Activated naive CD4-positive, alpha-beta T cell treated with anti-CD3 and anti-CD28 coated beads, Interleukin-2, amount 10 ng/mL, durations not matched to agents 7 days and 5 days (primary cell): ENCODE measurements around the gene CRYBG1.

ENCODE experiments used
- CTCF ChIA-PET: fragments of 350-600 bp; sonication (Branson Sonifier 250); formaldehyde crosslinking; loops from one replicate; lab custom pipeline; 2021; ENCODE audit warnings: antibody characterized with exemption; lab: Charles Lee
- DNase-seq: peaks from one replicate; pipeline ENCODE4 v3.0.0-alpha.2; 2020
- H3K27ac Mint-ChIP-seq: one replicate; pipeline ENCODE4 v1.8.0; 2021; ENCODE audit warnings: mild to moderate bottlenecking, moderate library complexity, mixed read lengths
- H3K27me3 Mint-ChIP-seq: one replicate; pipeline ENCODE4 v1.8.0; 2021; ENCODE audit warnings: mild to moderate bottlenecking, mixed read lengths
- H3K36me3 Mint-ChIP-seq: one replicate; pipeline ENCODE4 v1.8.0; 2021; ENCODE audit warnings: mixed read lengths
- H3K4me1 Mint-ChIP-seq: one replicate; pipeline ENCODE4 v1.8.0; 2021; ENCODE audit warnings: mixed read lengths
- H3K4me3 Mint-ChIP-seq: one replicate; pipeline ENCODE4 v1.8.0; 2021; ENCODE audit warnings: mild to moderate bottlenecking, moderate library complexity, mixed read lengths
- H3K9me3 Mint-ChIP-seq: one replicate; pipeline ENCODE4 v1.8.0; 2021; ENCODE audit warnings: mixed read lengths

CRYBG1 gene

GRCh38 chr6:106591111-106591825 is 230.8 kb downstream of the CRYBG1 start:
- Mint-ChIP-seq H3K9me3 (no peaks in the 10 kb centered on the region), H3K36me3 (peaks cover 4% of the 10 kb centered on the region), H3K27ac (no peak overlapping the region), H3K4me1 (no peaks in the 10 kb centered on the region), H3K27me3 (no peaks in the 10 kb centered on the region), H3K4me3 (no peak overlapping the region)
- DNase-seq: no peak
- CTCF ChIA-PET: interaction anchor here (1.2 kb wide), 1 partner anchor 252 kb away, joined by 3 read pairs; no protein-coding TSS in a partner anchor

GRCh38 chr6:106599440-106599839 is 238.9 kb downstream of the CRYBG1 start:
- no peak for DNase-seq
- CTCF ChIA-PET: no interaction called here
- Mint-ChIP-seq H3K4me1 (no peaks in the 10 kb centered on the region), H3K36me3 (peaks cover 13% of the 10 kb centered on the region), H3K27ac (no peak overlapping the region), H3K27me3 (no peaks in the 10 kb centered on the region), H3K4me3 (no peak overlapping the region), H3K9me3 (no peaks in the 10 kb centered on the region)

- no peak overlapping the region for H3K4me3 Mint-ChIP-seq
- H3K9me3 Mint-ChIP-seq: no peaks in the 10 kb centered on the region
- no peak overlapping the region for H3K27ac Mint-ChIP-seq
- no peaks in the 10 kb centered on the region for H3K27me3 Mint-ChIP-seq
- peaks cover 13% of the 10 kb centered on the region for H3K36me3 Mint-ChIP-seq
- no peaks in the 10 kb centered on the region for H3K4me1 Mint-ChIP-seq
- CTCF ChIA-PET: no interaction called here
- no peak for DNase-seq
These were observed 239.8 kb downstream of the CRYBG1 start for GRCh38 chr6:106600329-106600728.

GRCh38 chr6:106608080-106608668 is 247.7 kb downstream of the CRYBG1 start:
- CTCF ChIA-PET: interaction anchor here (0.7 to 2.9 kb wide), 17 partner anchors 8 to 506 kb away, joined by 3 to 18 read pairs (median 3); no protein-coding TSS in a partner anchor
- Mint-ChIP-seq H3K4me3 (no peak overlapping the region), H3K9me3 (peaks cover 2% of the 10 kb centered on the region), H3K27ac (no peak overlapping the region), H3K36me3 (no peaks in the 10 kb centered on the region), H3K27me3 (no peaks in the 10 kb centered on the region), H3K4me1 (peaks cover 10% of the 10 kb centered on the region)
- DNase-seq: peak; percentile 35

- Mint-ChIP-seq H3K27me3 (no peaks in the 10 kb centered on the region), H3K4me1 (peaks cover 21% of the 10 kb centered on the region), H3K27ac (no peak overlapping the region), H3K4me3 (no peak overlapping the region), H3K9me3 (peaks cover 2% of the 10 kb centered on the region), H3K36me3 (no peaks in the 10 kb centered on the region)
- peak; percentile 42 for DNase-seq
- CTCF ChIA-PET: interaction anchor here (0.8 to 2.9 kb wide), 9 partner anchors 9 to 388 kb away, joined by 3 to 18 read pairs (median 3); no protein-coding TSS in a partner anchor
These were observed 249.2 kb downstream of the CRYBG1 start for GRCh38 chr6:106609699-106610098.

GRCh38 chr6:106611030-106611429 is 250.5 kb downstream of the CRYBG1 start:
- H3K27ac Mint-ChIP-seq: no peak overlapping the region
- no peaks in the 10 kb centered on the region for H3K9me3 Mint-ChIP-seq
- no peak overlapping the region for H3K4me3 Mint-ChIP-seq
- peaks cover 21% of the 10 kb centered on the region for H3K4me1 Mint-ChIP-seq
- no peaks in the 10 kb centered on the region for H3K36me3 Mint-ChIP-seq
- CTCF ChIA-PET: interaction anchor here (0.8 to 1.6 kb wide), 4 partner anchors 8 to 503 kb away, joined by 3 to 4 read pairs (median 4); no protein-coding TSS in a partner anchor
- no peak for DNase-seq
- no peaks in the 10 kb centered on the region for H3K27me3 Mint-ChIP-seq

GRCh38 chr6:106612671-106613416 is 252.3 kb downstream of the CRYBG1 start:
- Mint-ChIP-seq H3K27me3 (no peaks in the 10 kb centered on the region), H3K4me3 (no peak overlapping the region)
- CTCF ChIA-PET: interaction anchor here (1.2 kb wide), 1 partner anchor 367 kb away, joined by 3 read pairs; no protein-coding TSS in a partner anchor

GRCh38 chr6:106613590-106613989 is 253.1 kb downstream of the CRYBG1 start:
- Mint-ChIP-seq H3K27me3 (no peaks in the 10 kb centered on the region), H3K4me1 (peaks cover 19% of the 10 kb centered on the region), H3K9me3 (no peaks in the 10 kb centered on the region), H3K36me3 (peaks cover 3% of the 10 kb centered on the region), H3K27ac (no peak overlapping the region), H3K4me3 (no peak overlapping the region)
- DNase-seq: no peak
- CTCF ChIA-PET: interaction anchor here (1.2 kb wide), 1 partner anchor 366 kb away, joined by 3 read pairs; no protein-coding TSS in a partner anchor

More at GRCh38 chr6:106612671-106613416, 252.3 kb downstream of the CRYBG1 start:
- no peak for DNase-seq
- peaks cover 21% of the 10 kb centered on the region for H3K4me1 Mint-ChIP-seq
- H3K36me3 Mint-ChIP-seq: no peaks in the 10 kb centered on the region
- no peaks in the 10 kb centered on the region for H3K9me3 Mint-ChIP-seq
- no peak overlapping the region for H3K27ac Mint-ChIP-seq

- Mint-ChIP-seq H3K27ac (no peak overlapping the region), H3K9me3 (no peaks in the 10 kb centered on the region), H3K4me3 (no peak overlapping the region), H3K4me1 (peaks cover 19% of the 10 kb centered on the region), H3K27me3 (no peaks in the 10 kb centered on the region), H3K36me3 (peaks cover 3% of the 10 kb centered on the region)
- CTCF ChIA-PET: no interaction called here
- no peak for DNase-seq
These were observed 253.6 kb downstream of the CRYBG1 start for GRCh38 chr6:106614166-106614565.

- CTCF ChIA-PET: no interaction called here
- Mint-ChIP-seq H3K4me1 (peaks cover 19% of the 10 kb centered on the region), H3K27ac (no peak overlapping the region), H3K9me3 (no peaks in the 10 kb centered on the region), H3K27me3 (no peaks in the 10 kb centered on the region), H3K4me3 (no peak overlapping the region), H3K36me3 (peaks cover 3% of the 10 kb centered on the region)
- no peak for DNase-seq
These were observed 254.2 kb downstream of the CRYBG1 start for GRCh38 chr6:106614592-106615257.

GRCh38 chr6:106617302-106617701 is 256.8 kb downstream of the CRYBG1 start:
- no peaks in the 10 kb centered on the region for H3K27me3 Mint-ChIP-seq
- H3K27ac Mint-ChIP-seq: no peak overlapping the region
- DNase-seq: no peak
- H3K9me3 Mint-ChIP-seq: peaks cover 1% of the 10 kb centered on the region
- no peak overlapping the region for H3K4me3 Mint-ChIP-seq
- CTCF ChIA-PET: interaction anchor here (1.3 kb wide), 1 partner anchor 9 kb away, joined by 3 read pairs; no protein-coding TSS in a partner anchor
- H3K4me1 Mint-ChIP-seq: peaks cover 19% of the 10 kb centered on the region
- H3K36me3 Mint-ChIP-seq: peaks cover 6% of the 10 kb centered on the region

GRCh38 chr6:106617857-106618256 is 257.3 kb downstream of the CRYBG1 start:
- Mint-ChIP-seq H3K4me3 (no peak overlapping the region), H3K36me3 (peaks cover 12% of the 10 kb centered on the region)
- CTCF ChIA-PET: interaction anchor here (0.8 to 1.3 kb wide), 3 partner anchors 8 to 362 kb away, joined by 3 read pairs; no protein-coding TSS in a partner anchor

GRCh38 chr6:106618324-106618723 is 257.8 kb downstream of the CRYBG1 start:
- Mint-ChIP-seq H3K27me3 (no peaks in the 10 kb centered on the region), H3K9me3 (peaks cover 5% of the 10 kb centered on the region), H3K36me3 (peaks cover 12% of the 10 kb centered on the region), H3K4me3 (no peak overlapping the region), H3K4me1 (peaks cover 10% of the 10 kb centered on the region), H3K27ac (no peak overlapping the region)
- no peak for DNase-seq
- CTCF ChIA-PET: interaction anchor here (0.8 to 1.3 kb wide), 3 partner anchors 9 to 361 kb away, joined by 3 read pairs; no protein-coding TSS in a partner anchor

More at GRCh38 chr6:106617857-106618256, 257.3 kb downstream of the CRYBG1 start:
- Mint-ChIP-seq H3K9me3 (peaks cover 3% of the 10 kb centered on the region), H3K27ac (no peak overlapping the region), H3K4me1 (peaks cover 15% of the 10 kb centered on the region), H3K27me3 (no peaks in the 10 kb centered on the region)
- no peak for DNase-seq
